ENCODE data around the gene MPC2.
"Not testable (repeated sequence)": the region's sequence is repeated elsewhere in the genome, so short reads cannot be mapped to it uniquely, and the experiment has no call there.

Gene MPC2

DNA sequence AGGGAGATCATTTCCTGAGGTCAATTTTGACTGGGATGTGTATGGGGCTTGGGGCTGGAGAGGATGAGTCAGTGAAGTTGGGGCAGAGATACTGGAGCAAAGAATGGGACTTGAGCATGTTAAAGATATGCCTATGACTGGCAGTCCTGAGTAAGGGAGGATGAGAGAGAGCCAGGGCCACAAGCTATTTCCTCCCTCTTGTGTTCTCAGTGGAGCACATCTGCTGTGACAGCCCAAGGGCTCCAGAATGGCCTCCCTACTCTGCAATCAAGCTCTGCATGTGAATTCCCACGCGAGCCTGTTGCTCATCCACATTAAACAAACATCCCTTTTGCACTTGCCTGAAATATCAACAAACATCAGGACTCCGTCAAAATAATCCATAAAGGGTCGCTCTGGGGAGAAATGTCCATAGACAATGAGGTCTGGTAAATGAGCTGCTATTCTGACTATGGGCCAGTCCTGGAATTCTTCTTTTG, 32.2 kb downstream of the MPC2 start:
- no peak for DNase-seq

DNA sequence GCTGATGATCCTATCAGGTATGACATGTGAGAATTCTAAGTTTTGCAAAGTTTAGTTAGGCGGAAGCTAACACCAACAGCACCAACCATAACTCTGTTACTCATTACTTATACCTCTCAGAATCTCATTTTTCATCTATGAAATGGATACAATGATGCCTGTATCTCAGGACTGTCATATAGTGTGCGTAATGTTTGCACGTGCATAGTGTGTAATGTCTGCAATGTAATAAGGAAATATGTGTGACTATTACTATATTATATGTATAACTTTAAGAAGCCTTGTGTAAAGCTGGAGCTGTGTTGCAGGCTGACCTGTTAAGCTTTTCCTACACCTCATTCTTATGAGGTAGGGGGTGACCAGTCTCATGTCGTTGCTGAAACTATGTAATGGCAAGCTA, 36.0 kb downstream of the MPC2 start:
- DNase-seq, result no peak

DNA sequence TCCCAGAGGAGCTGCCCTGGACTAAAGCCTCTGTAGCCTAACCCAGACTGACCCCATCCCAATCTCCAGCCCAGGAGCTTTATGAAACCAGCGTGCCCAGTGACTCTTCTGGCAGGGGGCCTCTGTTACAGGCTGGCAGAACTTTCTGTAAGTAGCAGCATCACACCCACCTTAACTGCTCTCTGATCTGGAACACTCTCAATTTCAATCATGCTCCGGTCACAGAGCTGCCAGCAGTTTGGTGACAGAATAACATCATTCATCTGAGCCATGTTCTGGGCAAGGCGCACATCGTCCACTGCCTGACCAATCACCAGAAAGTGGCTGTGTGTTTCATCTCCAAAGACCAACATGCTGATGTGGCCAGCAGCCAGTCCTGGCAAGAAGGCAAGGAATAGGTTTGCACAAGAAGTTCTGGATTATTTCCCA, 37.6 kb downstream of the MPC2 start:
- no peak for DNase-seq

DNA sequence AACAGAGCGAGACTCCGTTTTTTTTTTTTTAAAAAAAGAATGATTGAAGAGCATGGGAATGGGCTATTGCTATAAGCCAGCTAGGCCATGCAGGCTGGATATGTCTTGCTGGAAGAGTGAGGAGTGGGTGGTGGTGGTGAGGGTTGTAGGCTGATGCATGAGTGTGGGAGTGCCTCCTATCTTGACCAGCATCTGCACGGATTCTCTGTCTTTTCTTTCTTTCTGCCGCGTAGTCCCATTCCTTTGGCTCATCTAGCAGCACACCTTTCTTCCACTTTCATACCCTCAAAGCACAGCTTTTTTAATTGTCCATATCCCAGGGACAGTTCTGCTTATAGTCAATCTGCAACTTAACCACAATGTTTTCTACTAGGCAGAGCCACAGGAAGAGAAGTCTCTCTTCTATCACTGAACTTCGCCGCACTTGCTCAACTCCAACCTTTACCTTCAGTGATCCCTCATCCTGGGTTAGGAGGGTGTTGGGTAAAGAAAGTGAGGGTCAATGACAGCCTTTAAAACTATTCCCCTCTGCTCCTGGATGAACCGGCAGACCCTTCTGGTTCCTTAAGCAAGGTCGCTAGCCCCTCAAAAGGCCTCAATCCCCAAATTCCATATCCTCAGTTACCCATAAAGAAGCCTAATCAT, 38.2 kb downstream of the MPC2 start:
- DNase-seq, result no peak

DNA sequence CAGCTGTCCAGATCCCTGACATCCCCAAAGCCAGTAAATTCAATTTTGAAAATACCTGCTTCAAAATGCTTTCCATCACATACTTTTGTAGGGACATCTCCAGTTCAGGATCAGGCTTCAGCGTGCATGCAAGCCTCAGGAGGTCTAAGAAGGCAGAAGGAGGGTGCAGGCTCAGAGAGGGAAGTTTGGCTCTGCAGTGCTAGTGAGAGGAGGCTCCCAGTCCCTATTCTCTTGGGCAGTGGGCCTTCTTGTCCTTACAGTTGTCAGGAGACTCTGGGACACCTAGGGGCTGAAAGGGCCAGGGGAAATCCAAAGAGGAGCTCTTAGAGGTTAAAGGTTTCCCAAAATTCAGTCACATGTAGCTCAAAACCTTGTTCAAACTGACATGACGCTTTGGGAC, 43.1 kb downstream of the MPC2 start:
- DNase-seq, result no peak

DNA sequence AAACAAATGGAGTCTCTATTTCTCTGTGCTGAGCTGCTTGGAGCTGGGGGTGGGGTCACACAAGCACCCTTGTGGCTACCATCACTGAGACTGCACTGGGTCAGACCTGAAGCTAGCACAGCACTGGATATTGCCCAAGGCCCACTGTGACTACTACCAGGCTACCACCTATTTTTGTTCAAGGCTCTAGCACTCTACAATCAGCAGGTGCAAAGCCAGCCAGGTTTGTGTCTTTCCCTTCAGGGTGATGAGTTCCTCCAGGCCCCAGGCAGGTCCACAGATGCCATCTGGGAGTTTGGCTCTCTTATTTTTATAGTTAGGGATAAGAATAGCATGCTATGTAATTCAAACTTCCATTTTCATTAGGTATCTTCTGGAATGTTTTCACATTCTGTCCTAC, 46.5 kb downstream of the MPC2 start:
- no peak for DNase-seq

DNA sequence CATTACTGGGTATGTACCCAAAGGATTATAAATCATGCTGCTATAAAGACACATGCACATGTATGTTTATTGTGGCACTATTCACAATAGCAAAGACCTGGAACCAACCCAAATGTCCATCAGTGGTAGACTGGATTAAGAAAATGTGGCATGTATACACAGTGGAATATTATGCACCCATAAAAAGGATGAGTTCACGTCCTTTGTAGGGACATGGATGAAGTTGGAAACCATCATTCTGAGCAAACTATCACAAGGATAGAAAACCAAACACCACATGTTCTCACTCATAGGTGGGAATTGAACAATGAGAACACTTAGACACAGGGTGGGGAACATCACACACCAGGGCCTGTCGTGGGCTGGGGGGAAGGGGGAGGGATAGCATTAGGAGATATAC, 49.7 kb downstream of the MPC2 start:
- not testable (repeated sequence) for DNase-seq

DNA sequence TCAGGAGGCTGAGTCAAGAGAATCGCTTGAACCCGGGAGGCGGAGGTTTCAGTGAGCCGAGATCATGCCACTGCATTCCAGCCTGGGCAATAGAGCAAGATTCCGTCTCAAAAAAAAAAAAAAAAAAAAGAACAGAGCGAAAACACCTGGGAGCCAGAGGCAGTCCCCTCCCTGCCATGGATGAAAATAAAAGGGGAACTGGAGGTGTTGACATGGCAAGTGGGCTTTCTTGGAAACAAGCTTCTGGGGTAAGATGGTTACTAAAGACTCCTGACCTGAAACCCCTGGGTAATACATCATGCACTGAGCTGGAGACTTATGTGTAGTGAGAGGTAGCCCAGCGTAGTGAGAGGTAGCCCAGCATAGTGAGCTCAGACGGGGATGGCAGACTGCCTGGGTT, 54.5 kb downstream of the MPC2 start:
- no peak for DNase-seq

DNA sequence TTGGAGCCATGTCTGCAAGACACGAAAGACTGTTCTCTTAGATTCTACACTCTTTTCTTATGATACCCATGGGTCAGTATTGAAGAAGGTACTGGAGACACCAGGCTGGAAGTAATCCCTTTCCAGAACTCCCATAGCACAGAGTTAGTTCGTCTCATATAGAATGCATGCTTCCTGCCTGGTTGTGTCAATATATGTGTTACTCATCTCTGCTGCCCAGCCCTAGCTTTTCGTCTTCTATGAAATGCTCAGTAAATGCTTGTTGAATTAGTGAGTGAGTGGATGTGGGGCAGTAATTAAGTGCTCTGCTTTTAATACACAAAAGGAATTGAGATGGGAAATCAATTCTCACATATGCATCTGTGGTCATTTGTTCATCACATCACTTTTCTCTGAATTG, 55.1 kb downstream of the MPC2 start:
- no peak for DNase-seq

DNA sequence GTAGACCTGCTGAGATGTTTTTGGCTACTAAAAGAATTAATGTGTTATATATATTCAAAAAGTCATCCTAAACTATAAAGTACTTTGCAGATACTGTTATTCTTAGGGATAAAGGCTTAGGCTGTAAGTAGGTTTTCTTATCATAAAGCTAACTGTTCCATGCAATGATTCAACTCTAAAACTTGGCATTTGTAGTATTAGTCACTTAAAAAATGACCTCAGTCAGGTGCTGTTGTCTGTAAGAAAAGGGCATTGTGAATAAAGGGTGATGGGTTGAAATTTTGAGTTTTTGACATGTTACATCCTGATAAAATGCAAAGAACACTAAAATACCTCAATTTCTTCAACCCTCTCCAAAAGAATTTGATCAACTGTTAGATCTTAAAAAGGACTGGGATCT, 55.8 kb downstream of the MPC2 start:
- DNase-seq, result no peak

DNA sequence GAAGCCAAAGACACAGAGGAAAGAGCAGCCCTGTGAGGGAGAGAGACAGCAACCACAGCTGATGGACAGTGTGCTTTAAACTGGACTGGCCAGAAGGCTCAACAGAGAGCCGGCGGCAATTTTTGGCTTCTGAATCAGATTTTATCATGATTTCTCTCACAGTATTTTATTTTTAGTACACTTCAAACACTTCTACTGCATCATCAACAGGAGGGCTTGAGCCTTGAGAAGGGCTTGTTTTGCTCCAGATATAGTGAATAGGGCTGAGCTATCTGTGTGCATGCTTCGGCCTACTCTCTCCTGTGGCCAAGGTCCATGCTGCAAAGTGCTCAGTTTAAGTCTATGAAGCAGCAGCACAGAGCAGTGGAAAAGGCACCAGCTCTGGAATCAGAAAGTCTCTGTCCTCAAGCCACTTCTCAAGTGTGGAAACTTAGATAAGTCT, 56.3 kb downstream of the MPC2 start:
- no peak for DNase-seq

DNA sequence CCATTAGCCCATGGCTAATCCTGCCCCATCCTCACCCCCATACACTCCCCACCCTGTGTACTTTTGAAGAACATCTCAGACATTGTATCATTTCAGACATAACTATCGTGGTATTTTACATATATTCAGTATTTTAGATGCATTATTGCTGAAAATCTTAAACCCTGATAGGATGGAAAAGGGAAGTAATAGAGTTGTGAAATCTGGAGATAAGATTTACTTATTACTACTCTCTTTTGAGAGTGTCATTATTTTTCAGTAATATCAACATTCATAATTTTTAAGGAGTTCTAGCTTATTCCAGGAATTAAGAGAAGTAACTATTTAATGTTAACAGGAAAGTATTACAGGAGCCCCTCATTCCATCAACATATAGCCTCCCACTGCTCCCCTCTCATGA, 57.4 kb downstream of the MPC2 start:
- DNase-seq, result no peak

DNA sequence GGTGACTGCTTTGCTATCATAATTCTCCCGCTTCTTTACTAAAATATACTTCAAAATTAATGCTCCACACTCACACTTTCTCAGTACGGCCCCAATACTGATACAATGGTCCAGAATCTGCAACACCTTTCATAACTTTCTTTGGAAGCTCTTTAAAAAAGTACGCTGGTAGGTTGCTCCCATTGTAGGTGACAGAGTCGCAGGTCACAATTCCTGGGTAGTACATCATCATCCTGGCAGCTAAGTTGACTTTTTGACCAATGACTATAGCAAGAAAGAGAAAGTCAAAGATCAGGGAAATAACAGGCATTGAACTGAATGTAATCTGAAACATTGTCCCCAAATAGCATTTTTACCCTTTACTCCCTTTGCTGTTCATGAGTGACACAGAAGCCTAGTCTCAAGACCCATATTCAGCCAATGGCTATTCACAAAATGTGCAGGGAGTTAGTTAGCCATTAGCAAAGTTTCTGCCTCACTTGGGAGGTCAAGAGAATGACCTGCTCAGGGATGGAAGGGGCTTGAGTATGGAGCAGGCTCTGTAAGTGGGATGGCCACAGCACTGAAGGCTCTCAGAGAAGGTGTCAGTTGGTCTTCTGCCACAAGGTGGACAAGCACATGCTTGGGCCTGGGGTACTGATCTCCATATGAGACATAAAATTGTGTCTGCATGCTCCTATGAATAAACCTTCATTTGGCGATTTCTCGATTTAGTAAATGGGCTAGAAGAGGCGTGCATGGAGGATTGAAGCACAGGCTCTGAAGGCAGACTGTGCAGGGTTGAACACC, 58.3 kb downstream of the MPC2 start:
- no peak for DNase-seq

DNA sequence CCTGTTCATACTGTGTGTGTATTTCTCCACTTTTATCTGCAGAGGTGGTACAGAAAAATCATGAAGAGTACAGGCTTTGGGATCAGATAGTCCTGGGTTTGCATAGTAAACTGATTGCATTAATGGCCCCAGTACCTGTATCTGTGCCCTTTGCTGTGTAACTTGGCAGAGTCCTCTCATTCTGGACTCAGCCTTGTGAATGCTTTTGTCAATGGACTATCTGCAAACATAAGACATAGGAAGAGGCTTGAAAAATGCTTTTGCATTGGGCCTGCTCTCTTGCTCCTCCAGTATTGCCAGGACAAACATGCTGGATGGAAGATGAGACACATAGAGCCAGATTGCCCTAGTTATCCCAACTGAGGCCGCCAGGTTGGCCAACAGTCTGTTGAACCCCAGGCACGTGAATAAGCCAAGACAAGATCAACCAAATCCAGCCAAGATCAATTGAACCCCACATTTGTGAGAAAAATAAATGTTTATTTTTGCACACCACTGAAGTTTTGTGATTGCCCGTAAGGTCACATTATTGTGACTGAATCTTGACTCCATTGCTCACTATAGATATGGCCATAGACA, 60.2 kb downstream of the MPC2 start:
- DNase-seq, result no peak

DNA sequence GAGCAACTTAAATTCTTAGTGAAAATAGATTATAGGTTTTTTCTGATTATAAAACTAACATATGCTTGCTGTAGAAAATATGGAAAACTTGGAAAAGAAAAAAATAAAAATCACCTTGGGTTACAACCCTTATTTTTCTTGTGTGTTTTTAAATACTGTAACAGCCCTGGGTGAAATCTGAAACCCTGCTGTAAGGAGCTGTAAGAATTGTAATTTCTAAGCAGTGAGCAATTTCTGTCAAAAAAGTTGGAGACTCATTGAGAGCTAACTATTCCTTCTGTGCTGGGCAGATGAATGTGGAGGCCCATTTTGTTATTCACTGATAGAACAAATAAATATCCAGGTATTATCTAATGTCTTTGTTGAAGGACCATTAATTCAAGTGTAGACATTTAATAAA, 65.5 kb downstream of the MPC2 start:
- no peak for DNase-seq

DNA sequence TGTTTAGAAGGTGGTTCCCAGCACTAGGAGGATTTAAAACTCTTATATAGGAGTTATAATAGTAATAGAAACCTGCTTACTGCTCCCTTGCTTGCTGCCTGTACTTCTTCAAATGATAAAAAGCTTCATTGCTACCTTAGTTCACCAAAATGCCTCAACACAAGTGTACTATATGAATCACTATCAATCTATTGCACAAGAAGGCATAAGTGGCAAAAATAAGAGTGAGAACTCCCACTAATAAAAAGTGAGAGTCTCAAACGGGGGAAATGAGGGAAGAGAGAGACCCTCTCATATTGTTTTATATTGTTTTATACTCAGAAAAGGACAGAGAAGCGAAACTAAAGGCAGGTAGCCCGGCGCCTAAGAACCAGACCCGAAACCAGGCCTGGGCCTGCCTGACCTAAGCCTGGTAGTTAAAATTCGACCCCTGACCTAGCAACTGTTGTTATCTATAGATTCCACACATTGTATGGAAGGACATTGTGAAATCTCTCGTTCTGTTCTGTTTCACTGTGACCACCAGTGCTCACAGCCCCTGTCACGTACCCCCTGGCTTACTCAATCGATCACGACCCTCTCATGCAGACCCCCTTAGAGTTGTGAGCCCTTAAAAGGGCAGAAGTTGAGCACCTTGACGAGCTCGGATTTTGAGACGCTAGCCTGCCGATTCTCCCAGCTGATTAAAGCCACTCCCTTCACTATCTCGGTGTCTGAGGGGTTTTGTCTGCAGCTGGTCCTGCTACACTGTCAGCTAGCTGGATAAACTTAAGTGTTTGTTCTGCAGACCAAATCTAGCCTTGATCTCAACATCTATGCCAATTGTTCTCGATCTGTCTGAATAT, 67.5 kb downstream of the MPC2 start:
- not testable (repeated sequence) for DNase-seq

DNA sequence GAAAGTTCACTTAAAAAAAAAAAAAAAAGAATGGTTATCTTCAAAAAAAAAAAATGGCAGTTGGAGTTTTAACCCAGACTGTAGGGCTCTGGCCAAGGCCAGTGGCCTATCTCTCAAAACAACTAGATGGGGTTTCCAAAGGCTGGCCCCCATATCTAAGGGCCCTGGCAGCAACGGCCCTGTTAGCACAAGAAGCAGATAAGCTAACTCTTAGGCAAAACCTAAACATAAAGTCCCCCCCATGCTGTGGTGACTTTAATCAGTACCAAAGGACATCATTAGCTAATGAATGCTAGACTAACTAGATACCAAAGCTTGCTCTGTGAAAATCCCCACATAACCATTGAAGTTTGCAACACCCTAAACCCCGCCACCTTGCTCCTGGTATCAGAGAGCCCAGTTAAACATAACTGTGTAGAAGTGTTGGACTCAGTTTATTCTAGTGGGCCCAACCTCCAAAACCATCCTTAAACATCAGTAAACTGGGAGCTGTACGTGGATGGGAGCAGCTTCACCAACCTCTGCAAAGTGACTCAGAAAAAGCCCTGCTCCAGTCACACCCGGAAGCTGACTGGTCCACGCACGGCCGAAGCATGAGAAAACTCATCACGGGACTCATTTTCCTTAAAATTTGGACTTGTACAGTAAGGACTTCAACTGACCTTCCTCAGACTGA, 70.0 kb downstream of the MPC2 start:
- not testable (repeated sequence) for DNase-seq
